H1 (cell line): ENCODE results near the gene NFATC1. TPM values are rescaled to one million over a fixed set of nuclear protein-coding genes. Genes with fewer than 3 reads are reported as not detected.

Experiments used
- CTCF ChIA-PET: fragments of 300-600 bp; sonication (Branson Sonifier 250); formaldehyde crosslinking; loops from one replicate; lab custom pipeline; 2021; ENCODE audit not compliant: partially characterized antibody; lab: Charles Lee
- POLR2A ChIA-PET: fragments of 300-600 bp; sonication (Branson Sonifier 250); formaldehyde crosslinking; loops from one replicate; lab custom pipeline; 2021; ENCODE audit warnings: inconsistent platforms; ENCODE audit not compliant: partially characterized antibody; lab: Charles Lee
- DNase-seq, 2 experiments: peaks; one replicate each; pipeline versions ENCODE4 v3.0.0 to v3.0.0-alpha.2; 2010 to 2022; ENCODE audit warnings: low spot score in 2 of 2, low read depth in 1 of 2, mixed read lengths in 1 of 2
- FAIRE-seq: peaks from 2 replicates; lab custom pipeline; 2011; peaks lifted over from hg19 to GRCh38; lab: Jason Lieb, UNC
- H2AFZ ChIP-seq: 2 replicates; pipeline ENCODE4 v1.8.1; 2012; ENCODE audit warnings: low read length, inconsistent platforms
- H2AK5ac ChIP-seq: 2 replicates; pipeline ENCODE4 v1.6.1; 2013; ENCODE audit warnings: low read depth, low read length
- H2BK120ac ChIP-seq: replicated peaks from 2 replicates; pipeline ENCODE3; 2013; ENCODE audit warnings: low read depth, low read length, inconsistent platforms
- H2BK12ac ChIP-seq: 2 replicates; pipeline ENCODE4 v1.6.1; 2013; ENCODE audit warnings: low read depth, low read length
- H2BK15ac ChIP-seq: 2 replicates; pipeline ENCODE4 v1.6.1; 2013; ENCODE audit warnings: low read length
- H2BK20ac ChIP-seq: 2 replicates; pipeline ENCODE4 v1.6.1; 2013; ENCODE audit warnings: low read length
- H2BK5ac ChIP-seq: 2 replicates; pipeline ENCODE4 v1.6.1; 2013; ENCODE audit warnings: low read depth, low read length
- H3K14ac ChIP-seq: 2 replicates; pipeline ENCODE4 v1.6.1; 2013; ENCODE audit warnings: inconsistent platforms; ENCODE audit not compliant: insufficient read length
- H3K18ac ChIP-seq: 2 replicates; pipeline ENCODE4 v1.6.1; 2013; ENCODE audit warnings: low read length; ENCODE audit errors: extremely low read depth
- H3K23ac ChIP-seq: 2 replicates; pipeline ENCODE4 v1.6.1; 2013; ENCODE audit warnings: inconsistent platforms; ENCODE audit not compliant: insufficient read length
- H3K23me2 ChIP-seq: 2 replicates; pipeline ENCODE4 v1.6.1; 2013; ENCODE audit warnings: low read depth, low read length
- H3K27ac ChIP-seq: 2 replicates; pipeline ENCODE4 v1.6.1; 2011; ENCODE audit warnings: low read depth, low read length, inconsistent platforms
- H3K27me3 ChIP-seq, 4 experiments: replicated peaks in 1 of 4; 1 replicate in 1 of 4; 2 replicates in 3 of 4; pipeline versions ENCODE4 v1.6.1 to v1.8.1; 2011 to 2013; ENCODE audit warnings: low read length in 3 of 4, mild to moderate bottlenecking in 3 of 4, inconsistent platforms in 2 of 4, mixed read lengths in 2 of 4, moderate library complexity in 1 of 4; ENCODE audit not compliant: control insufficient read depth in 3 of 4, insufficient read depth in 3 of 4; ENCODE audit errors: extremely low read depth in 1 of 4
- H3K36me3 ChIP-seq, 4 experiments: 2 replicates each; pipeline versions ENCODE4 v1.6.1 to v1.8.1; 2011 to 2013; ENCODE audit warnings: mild to moderate bottlenecking in 4 of 4, low read length in 3 of 4, moderate library complexity in 2 of 4, control low read depth in 1 of 4, inconsistent platforms in 1 of 4; ENCODE audit not compliant: insufficient read depth in 4 of 4, control insufficient read depth in 2 of 4
- H3K4ac ChIP-seq: replicated peaks from 2 replicates; pipeline ENCODE3; 2013; ENCODE audit warnings: low read length, low read depth, mixed read lengths, inconsistent platforms; ENCODE audit not compliant: insufficient read length
- H3K4me1 ChIP-seq, 4 experiments: replicated peaks in 1 of 4; 1 replicate in 1 of 4; 2 replicates in 3 of 4; pipeline versions ENCODE4 v1.6.1 to v1.8.1; 2011 to 2013; ENCODE audit warnings: low read length in 3 of 4, inconsistent platforms in 2 of 4, mixed read lengths in 1 of 4; ENCODE audit not compliant: insufficient read depth in 4 of 4, control insufficient read depth in 3 of 4
- H3K4me2 ChIP-seq, 2 experiments: 2 replicates each; pipeline versions ENCODE4 v1.6.1 to v1.8.1; 2011 to 2013; ENCODE audit warnings: low read depth in 2 of 2, low read length in 2 of 2, control low read depth in 1 of 2, inconsistent platforms in 1 of 2, mild to moderate bottlenecking in 1 of 2; ENCODE audit not compliant: insufficient read depth in 1 of 2
- H3K4me3 ChIP-seq, 4 experiments: fragments of 200-600, 300-600 bp in 1 of 4; sonication (generic), shearing (Covaris generic), sonication (Bioruptor Twin) in 1 of 4; 2 replicates each; pipeline versions ENCODE4 v1.5.1 to v1.8.1; 2011 to 2016; ENCODE audit warnings: low read length in 4 of 4, low read depth in 3 of 4, control low read depth in 2 of 4, inconsistent platforms in 2 of 4, mild to moderate bottlenecking in 2 of 4, mixed read lengths in 1 of 4, moderate library complexity in 1 of 4; ENCODE audit not compliant: insufficient read depth in 2 of 4; ENCODE audit errors: extremely low read depth in 1 of 4
- H3K56ac ChIP-seq: replicated peaks from 2 replicates; pipeline ENCODE3; 2013; ENCODE audit warnings: low read depth, mild to moderate bottlenecking, mixed read lengths, low read length, inconsistent platforms; ENCODE audit not compliant: insufficient read length
- H3K79me1 ChIP-seq: 2 replicates; pipeline ENCODE4 v1.6.1; 2013; ENCODE audit warnings: low read depth, low read length, control low read depth
- H3K79me2 ChIP-seq, 2 experiments: 2 replicates each; pipeline versions ENCODE4 v1.6.1 to v1.8.1; 2012 to 2013; ENCODE audit warnings: low read length in 2 of 2, mild to moderate bottlenecking in 2 of 2, inconsistent platforms in 1 of 2; ENCODE audit not compliant: insufficient read depth in 2 of 2, control insufficient read depth in 1 of 2
- H3K9ac ChIP-seq, 4 experiments: replicated peaks in 1 of 4; 1 replicate in 1 of 4; 2 replicates in 3 of 4; pipeline versions ENCODE4 v1.6.1 to v1.8.1; 2011 to 2013; ENCODE audit warnings: low read depth in 3 of 4, low read length in 3 of 4, control low read depth in 2 of 4, mild to moderate bottlenecking in 2 of 4, moderate library complexity in 2 of 4, inconsistent platforms in 1 of 4; ENCODE audit errors: extremely low read depth in 1 of 4
- H3K9me3 ChIP-seq, 2 experiments: 2 replicates each; pipeline versions ENCODE4 v1.6.1 to v1.8.1; 2012 to 2013; ENCODE audit warnings: mild to moderate bottlenecking in 2 of 2, moderate library complexity in 2 of 2, control low read depth in 1 of 2, inconsistent platforms in 1 of 2, low read depth in 1 of 2, low read length in 1 of 2, mixed read lengths in 1 of 2; ENCODE audit not compliant: insufficient read depth in 2 of 2
- H4K20me1 ChIP-seq, 2 experiments: replicated peaks in 1 of 2; 2 replicates each; pipeline versions ENCODE3 to v1.8.1; 2011 to 2013; ENCODE audit warnings: inconsistent platforms in 2 of 2, low read length in 2 of 2, mild to moderate bottlenecking in 1 of 2; ENCODE audit not compliant: insufficient read depth in 2 of 2, control insufficient read depth in 1 of 2
- H4K5ac ChIP-seq: 2 replicates; pipeline ENCODE4 v1.6.1; 2013; ENCODE audit warnings: low read length, low read depth, mixed read lengths, inconsistent platforms; ENCODE audit not compliant: insufficient read length
- H4K8ac ChIP-seq: 2 replicates; pipeline ENCODE4 v1.8.0; 2013; ENCODE audit warnings: mild to moderate bottlenecking, moderate library complexity, low read length, inconsistent platforms; ENCODE audit not compliant: insufficient read depth; ENCODE audit errors: extremely low read depth
- H4K91ac ChIP-seq: replicated peaks from 2 replicates; pipeline ENCODE3; 2013; ENCODE audit warnings: low read length, mixed read lengths, inconsistent platforms; ENCODE audit not compliant: insufficient read length
- POLR2AphosphoS5 ChIP-seq: IDR thresholded peaks from 2 replicates; pipeline ENCODE4 v1.6.1; 2011; ENCODE audit warnings: low read depth, low read length
- SP2 ChIP-seq: IDR thresholded peaks from 2 replicates; pipeline ENCODE4 v1.6.1; 2012; ENCODE audit warnings: mild to moderate bottlenecking, low read length, inconsistent platforms
- WGBS, 2 experiments: shearing (Covaris generic) in 1 of 2; methylation state at CpG; one replicate each; pipeline versions ENCODE4 v1.1.6 to v1.1.7; 2013 to 2015; ENCODE audit warnings: low lambda C conversion rate in 2 of 2, mixed read lengths in 2 of 2, inconsistent platforms in 1 of 2, low coverage in 1 of 2, missing lambda C conversion rate in 1 of 2; ENCODE audit not compliant: insufficient replicate concordance in 2 of 2, insufficient coverage in 1 of 2, insufficient read length in 1 of 2; ENCODE audit errors: extremely low coverage in 1 of 2, missing lambda C conversion rate in 1 of 2; 5-methylcytosine and 5-hydroxymethylcytosine counted together
- polyA plus RNA-seq, 7 experiments: library from polyadenylated mRNA; depleted of rRNA in 3 of 7; stranded (reverse) in 5 of 7; unstranded in 2 of 7; fragments of >200 nt in 5 of 7; fragments of 200-250 nt in 2 of 7; gene quantifications; 1 replicate in 5 of 7; 2 replicates in 1 of 7; 4 replicates in 1 of 7; pipeline versions ENCODE4 v1.2.1 to v1.2.3, GENCODE V29; 2011 to 2013; ENCODE audit warnings: missing spikeins in 2 of 7, mixed read lengths in 2 of 7
- total RNA-seq: library from RNA; stranded (reverse); fragmentation: NEBNext Ultra II Directional; extraction: Animal tissue kit (Norgen Biotek cat#: 25700); gene quantifications from 2 replicates; pipeline ENCODE4 v1.2.1, GENCODE V29; 2021

NFATC1 gene
- total and polyA plus RNA-seq, 2 of the 8 experiments (the other 6 are each of a cell fraction or from before 2014, with no cell fraction given): 2.0 to 6.6 TPM

- DNase-seq: no peak
- no peak overlapping the region for H2BK120ac ChIP-seq
- H2AFZ ChIP-seq: no peak overlapping the region
- TF ChIP-seq SP2: no peak
- no peak for TF ChIP-seq POLR2AphosphoS5
- TF ChIP-seq, all 59 proteins: peak for 0
- Histone ChIP-seq H3K18ac (no peak overlapping the region), H3K4me1 (peaks cover 0 to 2% (median 0%) of the 10 kb centered on the region in 4 experiments; a peak in 2 of 7 replicates), H3K23me2 (no peaks in the 10 kb centered on the region), H2BK15ac (no peak overlapping the region), H4K20me1 (peaks cover 0 to 1% of the 10 kb centered on the region in 2 experiments), H2BK5ac (no peak overlapping the region), H3K9me3 (no peaks in the 10 kb centered on the region), H3K79me1 (no peaks in the 10 kb centered on the region), H2BK20ac (no peak overlapping the region), H3K79me2 (no peaks in the 10 kb centered on the region), H3K4me2 (no peak overlapping the region), H4K91ac (no peak overlapping the region), H3K23ac (no peak overlapping the region), H3K56ac (no peak overlapping the region), H2BK12ac (no peak overlapping the region), H3K4me3 (no peak overlapping the region), H2AK5ac (no peak overlapping the region), H3K4ac (no peak overlapping the region), H3K14ac (no peak overlapping the region), H3K36me3 (no peaks in the 10 kb centered on the region), H4K8ac (no peak overlapping the region), H3K27me3 (peaks cover 2 to 13% (median 11%) of the 10 kb centered on the region in 4 experiments), H3K27ac (no peak overlapping the region), H3K9ac (no peak overlapping the region), H4K5ac (no peak overlapping the region)
- FAIRE-seq: no peak
- ChIA-PET CTCF (interaction anchor here (0.8 to 8.9 kb wide), 3 partner anchors 8 to 139 kb away, joined by 3 to 62 read pairs (median 3); no protein-coding TSS in a partner anchor), POLR2A (no interaction called here)
- 82% methylated on average over 11 of the region's 11 CpGs; no CpG with 5 or more reads in 1 of the 2 experiments for WGBS, 2 experiments
Measured at GRCh38 chr18:79387615-79388014, 8.1 kb upstream of the NFATC1 start.
